Heart left ventricle (tissue), 16 donors: ENCODE measurements around the gene AMELX. TPM values are rescaled to one million over a fixed set of nuclear protein-coding genes. Genes with fewer than 3 reads are reported as not detected.
A peak's percentile ranks its signal among the peaks of the same experiment; 100 is the strongest.

Experiments
- ATAC-seq, 4 donors: fragments of 200-7000 bp; cut with Tn5 transposase; one replicate each; pipeline ENCODE4 v1.9.1; 2020 to 2022; ENCODE audit warnings: moderate library complexity in 4 of 4, mild to moderate bottlenecking in 3 of 4, moderate number of reproducible peaks in 1 of 4
- DNase-seq, 5 donors: peaks; one replicate each; pipeline ENCODE4 v3.0.0-alpha.2; 2020
- H3K27ac ChIP-seq, 12 donors: fragments of 200-600 bp; sonication (generic) in 4 of 12; one replicate each; pipeline versions ENCODE4 v1.5.0 to v1.8.0; 2016 to 2022; ENCODE audit warnings: mild to moderate bottlenecking in 2 of 12
- H3K27me3 ChIP-seq, 9 donors: fragments of 200-600 bp; sonication (generic) in 2 of 9; one replicate each; pipeline versions ENCODE4 v1.5.1 to v1.8.0; 2016 to 2022; ENCODE audit warnings: mild to moderate bottlenecking in 3 of 9
- H3K36me3 ChIP-seq, 9 donors: fragments of 200-600 bp; sonication (generic) in 2 of 9; one replicate each; pipeline versions ENCODE4 v1.5.0 to v1.8.0; 2018 to 2022; ENCODE audit warnings: mild to moderate bottlenecking in 2 of 9
- H3K4me1 ChIP-seq, 12 donors: fragments of 200-600 bp; sonication (generic) in 4 of 12; one replicate each; pipeline versions ENCODE4 v1.5.0 to v1.8.0; 2016 to 2022; ENCODE audit warnings: mild to moderate bottlenecking in 3 of 12
- H3K4me3 ChIP-seq, 12 donors: fragments of 200-600 bp; sonication (generic) in 4 of 12; one replicate each; pipeline versions ENCODE4 v1.5.0 to v1.8.0; 2017 to 2022; ENCODE audit warnings: mild to moderate bottlenecking in 9 of 12, moderate library complexity in 4 of 12
- H3K9me3 ChIP-seq, 12 donors: fragments of 200-600 bp; sonication (generic) in 4 of 12; one replicate each; pipeline versions ENCODE4 v1.5.0 to v1.8.0; 2016 to 2022; ENCODE audit warnings: mild to moderate bottlenecking in 1 of 12
- POLR2A ChIP-seq, 2 donors: fragments of 450-650 bp; IDR thresholded peaks; one replicate each; pipeline ENCODE4 v1.6.1; 2017; ENCODE audit warnings: antibody characterized with exemption in 2 of 2, mild to moderate bottlenecking in 2 of 2, moderate library complexity in 2 of 2
- WGBS, 4 donors: extraction: QIAGEN DNeasy Blood & Tissue Kit in 2 of 4; methylation state at CpG; one replicate each; pipeline versions ENCODE4 v1.1.5 to v1.1.7; 2013 to 2018; 5-methylcytosine and 5-hydroxymethylcytosine counted together
- intact Hi-C, 10 donors: fragments of 100-400 bp; cut with DNase I; formaldehyde crosslinking; loops; one replicate each; pipeline versions ENCODE4 v1.11.1 to v1.14.2; 2022
- polyA plus RNA-seq, 2 donors: library from polyadenylated mRNA; stranded (reverse); fragments of 200-250 nt; gene quantifications; one replicate each; pipeline ENCODE4 v1.2.3, GENCODE V29; 2013
- total RNA-seq, 9 donors: library from RNA; depleted of rRNA in 2 of 9; stranded (reverse); fragments of >200 nt in 2 of 9; fragmentation: NEBNext Ultra II Directional in 3 of 9; extraction: Animal tissue kit (Norgen Biotek cat#: 25700) in 3 of 9; gene quantifications; one replicate each; pipeline versions ENCODE4 v1.1.0 to v1.2.4, GENCODE V29; 2016 to 2023
- TF ChIP-seq, protein P1 (sequence below), 12 donors: fragments of 200-600 bp; sonication (generic) in 4 of 12; IDR thresholded peaks; one replicate each; pipeline versions ENCODE4 v1.5.0 to v1.8.0; 2018 to 2022; ENCODE audit warnings: antibody characterized with exemption in 12 of 12, mild to moderate bottlenecking in 5 of 12
- donor health status: ischemic (EF 13 %, LVEDD 7.1; RV severe dilation, severe dysfunction).
- donor health status: healthy with polysubstance abuse.
- donor health status: DM: no; HTN: yes; CAD: no.
- donor health status: DM: no; HTN: no; CAD: no.
- donor health status: ischemic (EF 25% LVEDD 6.9; RV normal size, moderate dysfunction).
- donor health status: ischemic (EF 25% LVEDD 5.7; RV mildly dilated, moderate dysfunction).
- donor health status: healthy.
- donor health status: DM: yes; HTN: yes; CAD: no.
- donor health status: ischemic (EF 35%, LVEDD 5.7; RV mildly dilated, moderate dysfunction).
- donor health status: nonischemic (EF 11% LVEDD 7.7; RV severe dilation, severe dysfunction).
- donor health status: DM: yes; HTN: yes; CAD: no.
- donor health status: PGD.
- donor health status: ischemic (EF 29% LVEDD 5.4; RV normal size, mild dysfunction).
- donor health status: nonischemic (EF 23%, LVEDD 6.1; RV moderate dilation, normal function).

Gene AMELX
- total and polyA plus RNA-seq, 11 donors: not detected

DNA sequence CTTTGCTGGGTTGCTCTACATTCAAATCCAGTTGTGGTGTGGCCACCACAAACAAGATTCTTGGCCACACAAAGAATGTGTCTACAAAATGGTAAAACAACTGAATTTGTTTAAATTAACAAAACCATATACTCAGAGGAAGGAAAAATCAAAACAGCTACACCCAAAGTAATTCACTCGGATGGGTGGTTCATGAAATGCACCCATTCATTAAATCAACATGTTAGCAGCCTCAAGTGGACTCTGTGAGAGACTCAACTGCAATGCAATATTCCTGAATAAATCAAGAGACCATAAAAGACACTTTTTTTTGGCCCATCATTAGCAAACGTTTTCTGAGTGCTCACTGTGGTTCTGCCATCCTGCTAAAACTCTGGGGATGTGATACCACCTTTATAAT is 11.2 kb upstream of the AMELX start:
- TF ChIP-seq, protein P1, sequence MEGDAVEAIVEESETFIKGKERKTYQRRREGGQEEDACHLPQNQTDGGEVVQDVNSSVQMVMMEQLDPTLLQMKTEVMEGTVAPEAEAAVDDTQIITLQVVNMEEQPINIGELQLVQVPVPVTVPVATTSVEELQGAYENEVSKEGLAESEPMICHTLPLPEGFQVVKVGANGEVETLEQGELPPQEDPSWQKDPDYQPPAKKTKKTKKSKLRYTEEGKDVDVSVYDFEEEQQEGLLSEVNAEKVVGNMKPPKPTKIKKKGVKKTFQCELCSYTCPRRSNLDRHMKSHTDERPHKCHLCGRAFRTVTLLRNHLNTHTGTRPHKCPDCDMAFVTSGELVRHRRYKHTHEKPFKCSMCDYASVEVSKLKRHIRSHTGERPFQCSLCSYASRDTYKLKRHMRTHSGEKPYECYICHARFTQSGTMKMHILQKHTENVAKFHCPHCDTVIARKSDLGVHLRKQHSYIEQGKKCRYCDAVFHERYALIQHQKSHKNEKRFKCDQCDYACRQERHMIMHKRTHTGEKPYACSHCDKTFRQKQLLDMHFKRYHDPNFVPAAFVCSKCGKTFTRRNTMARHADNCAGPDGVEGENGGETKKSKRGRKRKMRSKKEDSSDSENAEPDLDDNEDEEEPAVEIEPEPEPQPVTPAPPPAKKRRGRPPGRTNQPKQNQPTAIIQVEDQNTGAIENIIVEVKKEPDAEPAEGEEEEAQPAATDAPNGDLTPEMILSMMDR (IDR thresholded peaks at IDR 0.05): no peak
- no peak for TF ChIP-seq POLR2A (IDR thresholded peaks at IDR 0.05)
- ATAC-seq: no peak
- WGBS, 4 donors: 49 to 71% (median 62%) methylated on average over 2 of the region's 2 CpGs
- H3K27me3 ChIP-seq: no peaks in the 10 kb centered on the region
- no peaks in the 10 kb centered on the region for H3K36me3 ChIP-seq
- H3K27ac ChIP-seq: no peak overlapping the region
- no peaks in the 10 kb centered on the region for H3K4me1 ChIP-seq
- DNase-seq: no peak
- no peaks in the 10 kb centered on the region for H3K9me3 ChIP-seq
- intact Hi-C loops: no loop called here
- no peak overlapping the region for H3K4me3 ChIP-seq

DNA sequence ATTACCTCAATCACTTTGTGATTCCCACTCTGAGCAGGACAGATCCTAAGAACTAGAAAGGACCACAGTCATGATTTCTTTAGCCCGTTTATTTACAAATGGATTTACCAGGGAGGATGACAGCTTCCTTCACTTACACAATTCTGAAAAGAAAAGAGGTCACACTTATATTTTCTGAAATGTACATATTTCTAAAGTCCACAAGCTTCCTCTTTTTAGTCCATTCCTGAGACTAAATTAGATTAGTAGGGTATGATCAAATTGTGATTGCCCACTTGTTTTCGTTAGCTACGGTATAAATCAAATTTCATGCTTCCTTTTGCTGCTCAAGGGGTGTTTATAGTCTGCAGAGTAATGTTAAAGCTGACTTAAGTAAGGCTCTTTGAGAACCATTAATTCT is 7.6 kb upstream of the AMELX start:
- H3K9me3 ChIP-seq: no peaks in the 10 kb centered on the region
- no peaks in the 10 kb centered on the region for H3K36me3 ChIP-seq
- peaks cover 0 to 5% (median 0%) of the 10 kb centered on the region in 9 donors for H3K27me3 ChIP-seq
- no peak for TF ChIP-seq POLR2A (IDR thresholded peaks at IDR 0.05)
- TF ChIP-seq, protein P1 (IDR thresholded peaks at IDR 0.05): no peak
- no peak overlapping the region for H3K27ac ChIP-seq
- 80 to 85% (median 84%) methylated on average over 3 of the region's 3 CpGs for WGBS, 4 donors
- DNase-seq (no peak), ATAC-seq (no peak)
- no peak overlapping the region for H3K4me3 ChIP-seq
- H3K4me1 ChIP-seq: no peaks in the 10 kb centered on the region
- intact Hi-C loops: no loop called here

DNA sequence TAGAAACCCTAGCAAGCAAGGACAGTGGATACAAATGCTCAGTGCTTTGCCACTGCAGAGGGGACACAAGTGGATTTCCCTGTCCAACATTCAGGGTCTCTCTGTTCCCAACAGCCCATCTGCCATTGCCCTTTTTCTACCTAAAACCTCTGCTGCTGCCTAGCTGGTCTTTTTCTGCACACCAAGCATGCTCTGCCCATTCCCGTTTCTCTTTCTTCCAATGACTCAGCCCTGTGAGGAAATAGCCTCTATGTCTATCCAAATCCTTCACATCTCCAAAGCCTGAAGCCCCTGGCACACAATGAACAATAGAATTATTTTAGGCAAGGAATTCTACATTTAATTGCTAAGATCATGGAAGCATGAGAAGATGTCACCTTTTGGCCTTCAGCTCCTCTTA is 5.7 kb upstream of the AMELX start:
- TF ChIP-seq, protein P1 (IDR thresholded peaks at IDR 0.05): no peak
- TF ChIP-seq POLR2A (IDR thresholded peaks at IDR 0.05): no peak
- Histone ChIP-seq H3K4me3 (no peak overlapping the region), H3K36me3 (no peaks in the 10 kb centered on the region), H3K27ac (no peak overlapping the region), H3K9me3 (no peaks in the 10 kb centered on the region), H3K4me1 (no peaks in the 10 kb centered on the region), H3K27me3 (peaks cover 0 to 5% (median 0%) of the 10 kb centered on the region in 9 donors)
- intact Hi-C loops: no loop called here
- ATAC-seq (peak in 2 of 4 donors; percentile 47 to 50), DNase-seq (no peak)
- WGBS, 4 donors: 46 to 83% (median 57%) methylated on average over 1 of the region's 1 CpG

DNA sequence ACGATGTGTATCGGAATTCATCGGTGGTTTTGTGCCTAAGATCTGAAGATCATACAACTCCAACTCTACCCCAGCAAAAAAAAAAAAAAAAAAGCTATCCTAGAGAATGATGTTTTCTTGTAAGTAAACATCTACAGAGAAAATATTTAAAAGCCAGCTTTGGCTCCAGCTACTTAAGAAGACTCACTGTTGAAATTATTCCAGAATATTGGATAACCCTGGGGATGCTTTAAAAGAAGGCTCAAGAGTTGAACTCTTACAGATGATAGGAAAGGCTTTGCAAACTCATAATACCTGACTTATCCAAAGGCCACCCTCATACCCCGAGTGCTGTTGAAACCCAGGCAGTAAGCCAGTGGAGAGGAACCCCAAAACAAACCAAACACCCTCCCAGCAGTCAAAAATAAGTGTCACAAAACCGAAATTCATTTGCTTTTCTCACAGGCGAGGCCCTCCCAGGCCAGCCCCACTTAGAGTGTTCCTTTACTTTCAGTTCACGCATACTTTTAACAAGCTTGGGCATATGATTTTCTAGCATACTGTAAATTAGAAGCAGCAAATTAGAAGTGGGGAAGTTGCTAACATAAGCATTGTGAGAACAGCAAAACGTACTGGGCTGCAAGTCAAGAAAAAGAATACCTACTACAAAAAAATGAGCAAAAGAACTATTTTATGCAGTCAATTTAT is 2.7 kb upstream of the AMELX start:
- Histone ChIP-seq H3K27ac (no peak overlapping the region), H3K4me3 (no peak overlapping the region), H3K4me1 (no peaks in the 10 kb centered on the region), H3K27me3 (peaks cover 0 to 5% (median 0%) of the 10 kb centered on the region in 9 donors), H3K9me3 (no peaks in the 10 kb centered on the region), H3K36me3 (no peaks in the 10 kb centered on the region)
- no peak for ATAC-seq
- TF ChIP-seq, protein P1 (IDR thresholded peaks at IDR 0.05): no peak
- no peak for TF ChIP-seq POLR2A (IDR thresholded peaks at IDR 0.05)
- DNase-seq: no peak
- intact Hi-C loops: no loop called here
- WGBS, 4 donors: 68 to 93% (median 83%) methylated on average over 8 of the region's 8 CpGs
